Omental fat pad (tissue), 4 donors: ENCODE measurements around the gene SUPT3H. TPM values are rescaled to one million over a fixed set of nuclear protein-coding genes. Genes with fewer than 3 reads are reported as not detected.

ENCODE experiments used
- ATAC-seq: fragments of 150-250 bp; one replicate; pipeline ENCODE4 v1.9.1; 2016; ENCODE audit warnings: mild to moderate bottlenecking, moderate library complexity; ENCODE audit not compliant: low FRiP score
- DNase-seq: peaks from one replicate; pipeline ENCODE4 v3.0.0-alpha.2; 2019; ENCODE audit warnings: low spot score
- CTCF ChIP-seq, 3 donors: fragments of 450-650 bp; IDR thresholded peaks; one replicate each; pipeline ENCODE4 v1.5.1; 2016 to 2017; ENCODE audit warnings: antibody characterized with exemption in 3 of 3, mild to moderate bottlenecking in 3 of 3, moderate library complexity in 2 of 3
- total RNA-seq, 4 donors: library from RNA; depleted of rRNA; stranded (reverse); fragments of >200 nt; gene quantifications; one replicate each; pipeline ENCODE4 v1.1.0, GENCODE V29; 2016

The SUPT3H gene
- total RNA-seq, 4 donors from 2014 or later: 2.2 to 8.4 (median 5.2) TPM

- DNase-seq (no peak), ATAC-seq (no peak)
- no peak for TF ChIP-seq CTCF (IDR thresholded peaks at IDR 0.05)
Observed at GRCh38 chr6:44983467-44984365, 394.0 kb downstream of the SUPT3H start.

GRCh38 chr6:44980841-44981240 lies 396.9 kb downstream of the SUPT3H start:
- DNase-seq (no peak), ATAC-seq (no peak)
- TF ChIP-seq CTCF (IDR thresholded peaks at IDR 0.05): no peak

- DNase-seq (no peak), ATAC-seq (no peak)
- TF ChIP-seq CTCF (IDR thresholded peaks at IDR 0.05): no peak
Observed at GRCh38 chr6:44976677-44977641, 400.8 kb downstream of the SUPT3H start.

- ATAC-seq (no peak), DNase-seq (no peak)
- TF ChIP-seq CTCF (IDR thresholded peaks at IDR 0.05): no peak
Observed at GRCh38 chr6:44974511-44974910, 403.2 kb downstream of the SUPT3H start.

- ATAC-seq (no peak), DNase-seq (no peak)
- no peak for TF ChIP-seq CTCF (IDR thresholded peaks at IDR 0.05)
Observed at GRCh38 chr6:44972709-44973108, 405.0 kb downstream of the SUPT3H start.

- no peak for DNase-seq
- no peak for TF ChIP-seq CTCF (IDR thresholded peaks at IDR 0.05)
- no peak for ATAC-seq
Observed at GRCh38 chr6:44969446-44970185, 408.1 kb downstream of the SUPT3H start.
